OCI-LY7 (cell line): ENCODE data around the gene CPEB4.

Source experiments
- EZH2phosphoT487 ChIP-seq: fragments of 200-600 bp; sonication (generic); IDR thresholded peaks from 2 replicates; pipeline ENCODE4 v1.6.1; 2018; ENCODE audit warnings: low read depth, borderline replicate concordance, mild to moderate bottlenecking, mixed run types, antibody characterized with exemption, low read length, moderate library complexity, mixed read lengths
- TF ChIP-seq, protein P1 (sequence below): fragments of 200-600 bp; sonication (generic); conservative IDR thresholded peaks from 2 replicates; pipeline ENCODE4 v1.5.1; 2014; ENCODE audit warnings: mild to moderate bottlenecking, antibody characterized with exemption, low read length, moderate library complexity, mixed read lengths

- TF ChIP-seq, protein P1, sequence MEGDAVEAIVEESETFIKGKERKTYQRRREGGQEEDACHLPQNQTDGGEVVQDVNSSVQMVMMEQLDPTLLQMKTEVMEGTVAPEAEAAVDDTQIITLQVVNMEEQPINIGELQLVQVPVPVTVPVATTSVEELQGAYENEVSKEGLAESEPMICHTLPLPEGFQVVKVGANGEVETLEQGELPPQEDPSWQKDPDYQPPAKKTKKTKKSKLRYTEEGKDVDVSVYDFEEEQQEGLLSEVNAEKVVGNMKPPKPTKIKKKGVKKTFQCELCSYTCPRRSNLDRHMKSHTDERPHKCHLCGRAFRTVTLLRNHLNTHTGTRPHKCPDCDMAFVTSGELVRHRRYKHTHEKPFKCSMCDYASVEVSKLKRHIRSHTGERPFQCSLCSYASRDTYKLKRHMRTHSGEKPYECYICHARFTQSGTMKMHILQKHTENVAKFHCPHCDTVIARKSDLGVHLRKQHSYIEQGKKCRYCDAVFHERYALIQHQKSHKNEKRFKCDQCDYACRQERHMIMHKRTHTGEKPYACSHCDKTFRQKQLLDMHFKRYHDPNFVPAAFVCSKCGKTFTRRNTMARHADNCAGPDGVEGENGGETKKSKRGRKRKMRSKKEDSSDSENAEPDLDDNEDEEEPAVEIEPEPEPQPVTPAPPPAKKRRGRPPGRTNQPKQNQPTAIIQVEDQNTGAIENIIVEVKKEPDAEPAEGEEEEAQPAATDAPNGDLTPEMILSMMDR = no peak
- no peak for TF ChIP-seq EZH2phosphoT487
Measured at GRCh38 chr5:173909199-173909598, 21.1 kb downstream of the CPEB4 start.
